Stimulated activated naive CD4-positive, alpha-beta T cell (primary cell): Measurements from ENCODE around the gene EPDR1.

Experiments
- DNase-seq, 6 experiments: peaks; one replicate each; lab custom pipeline; 2025; lab: John Stamatoyannopoulos, UW

The EPDR1 gene

DNA sequence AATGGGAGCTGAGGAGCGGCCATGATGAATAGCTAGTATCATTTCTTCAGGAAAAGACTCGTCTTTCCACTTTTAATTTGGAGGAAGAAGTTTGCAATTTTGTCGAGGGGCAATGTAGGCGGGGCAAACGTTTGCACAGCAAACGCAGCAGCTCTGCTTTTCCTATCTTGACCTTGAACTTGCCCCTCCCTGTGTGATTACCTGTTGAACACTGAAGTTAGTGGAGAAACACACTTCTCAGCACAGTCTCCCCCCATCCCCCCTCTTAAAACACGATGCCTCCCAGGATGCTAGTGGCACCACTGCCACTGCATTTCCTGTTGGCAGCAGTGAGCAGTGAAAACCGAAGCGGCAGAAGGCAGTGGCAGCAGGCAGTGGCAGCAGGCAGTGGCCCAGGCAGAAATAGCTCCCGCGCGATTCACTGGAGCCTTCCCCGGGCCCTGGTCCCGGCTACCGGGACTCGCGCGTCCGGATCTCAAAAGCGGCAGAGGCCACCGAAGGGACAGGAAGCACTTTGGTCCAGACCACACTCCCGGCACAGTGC is at the start of gene EPDR1:
EPDR1 (plus strand) TSS at position 336 of the 544 bp plus-strand sequence. CDS start 300 bp downstream, outside the sequence.
- peak in 2 of 6 experiments; percentile 8 to 20 for DNase-seq

DNA sequence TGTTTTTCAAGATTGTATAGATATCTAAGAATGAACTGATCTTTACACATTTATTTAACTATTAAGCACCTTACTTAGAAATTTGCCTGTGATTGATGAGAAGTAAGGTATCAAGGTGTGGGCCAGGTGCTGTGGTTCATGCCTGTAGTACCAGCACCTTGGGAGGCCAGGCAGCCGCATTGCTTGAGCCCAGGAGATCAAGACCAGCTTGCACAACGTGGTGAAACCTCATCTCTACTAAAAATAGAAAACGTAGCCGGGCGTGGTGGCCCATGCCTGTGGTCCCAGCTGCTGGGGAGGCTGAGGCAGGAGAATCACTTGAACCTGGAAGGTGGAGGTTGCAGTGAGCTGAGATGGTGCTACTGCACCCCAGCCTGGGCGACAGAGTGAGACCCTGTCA is 38.4 kb upstream of the EPDR1 start:
- DNase-seq, result no peak

DNA sequence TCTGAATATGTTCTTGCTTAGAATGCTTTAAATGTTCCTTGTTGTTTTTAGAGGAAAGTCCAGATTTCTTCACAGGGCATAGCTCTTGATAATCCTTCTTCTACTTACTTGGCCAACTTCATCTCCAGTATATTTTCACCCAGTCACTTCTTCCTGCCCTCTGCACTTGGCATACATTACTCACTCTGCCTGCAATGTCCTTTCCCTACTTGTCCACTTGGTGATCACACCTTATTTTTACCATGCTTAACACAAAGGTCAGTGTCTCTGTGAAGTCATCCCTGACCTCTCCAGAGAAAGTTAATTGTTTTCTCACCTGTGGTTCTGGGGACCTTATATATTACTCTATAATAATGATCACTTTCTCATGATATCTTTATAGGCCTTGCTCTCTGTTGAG is 27.1 kb upstream of the EPDR1 start:
- no peak for DNase-seq

DNA sequence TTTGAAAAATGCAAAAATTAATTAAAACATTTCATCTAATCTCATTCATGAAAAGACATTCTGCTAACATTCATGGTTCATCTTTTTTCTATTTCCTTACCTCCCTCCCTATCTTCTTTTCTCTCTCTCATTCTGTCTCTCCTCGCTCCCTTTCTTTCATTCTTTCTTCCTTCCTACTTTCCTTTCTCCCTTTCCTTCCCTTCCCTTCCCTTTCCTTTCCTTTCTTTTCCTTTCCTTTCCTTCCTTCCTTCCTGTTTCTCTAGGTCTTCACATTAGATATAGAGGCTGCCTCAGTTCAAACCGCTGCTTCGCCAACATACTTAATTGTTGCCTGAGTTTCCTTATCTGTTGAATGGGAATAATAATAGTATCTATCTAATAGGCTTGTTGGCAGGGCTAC is 25.8 kb upstream of the EPDR1 start:
- DNase-seq, result no peak

DNA sequence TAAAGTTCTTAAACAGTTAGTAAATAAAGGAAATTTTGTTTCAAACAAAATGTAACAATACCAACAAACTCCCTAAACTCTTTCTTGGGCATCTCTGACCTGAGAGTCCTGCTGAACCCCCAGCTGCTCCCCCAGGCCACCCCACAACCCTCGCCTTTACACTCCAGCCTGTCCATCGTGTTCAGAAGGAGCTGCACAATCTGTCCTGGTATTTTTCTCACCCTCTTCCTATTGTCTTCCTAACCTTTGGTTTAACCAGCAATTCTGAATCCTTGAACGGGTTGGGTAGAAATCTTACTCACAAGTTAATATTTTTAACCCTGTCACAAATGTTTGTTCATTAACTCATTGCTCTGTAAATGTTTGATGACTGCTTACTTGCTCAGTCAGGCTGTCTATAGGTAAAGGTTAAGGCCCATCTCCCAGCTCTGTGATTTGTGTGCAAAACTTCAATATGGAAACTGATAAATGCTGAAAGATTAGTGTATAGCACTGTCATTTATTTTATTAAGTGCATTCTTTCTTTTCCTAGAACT is 20.7 kb upstream of the EPDR1 start:
- DNase-seq, result no peak

DNA sequence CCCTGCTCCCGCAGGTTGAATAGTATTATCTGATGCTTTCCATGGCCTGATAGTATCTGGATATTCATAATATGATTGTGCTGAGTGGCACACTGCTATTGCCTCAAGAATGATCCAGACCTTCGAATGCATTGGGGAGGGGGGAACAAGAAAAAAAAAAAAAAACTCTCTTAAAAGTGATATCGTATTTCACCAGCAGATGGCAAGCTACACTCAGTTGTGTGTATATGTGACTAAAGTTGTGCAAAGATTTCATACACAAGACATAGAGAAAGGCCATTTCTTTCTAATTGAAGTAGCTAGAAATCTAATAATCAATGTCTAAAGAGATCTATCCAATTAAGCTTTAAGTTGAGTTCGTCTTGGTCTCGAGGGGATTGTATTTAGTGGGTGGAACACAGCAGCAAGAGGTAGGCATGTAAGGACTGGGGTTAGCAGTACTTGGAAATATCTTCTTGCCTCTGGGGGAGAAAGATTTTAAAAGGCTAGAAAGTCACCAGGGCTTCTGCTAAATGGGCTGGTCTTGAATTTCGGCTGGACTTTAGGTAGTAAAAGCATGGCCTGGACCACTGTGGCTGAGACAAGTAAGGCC is 19.1 kb upstream of the EPDR1 start:
- no peak for DNase-seq

DNA sequence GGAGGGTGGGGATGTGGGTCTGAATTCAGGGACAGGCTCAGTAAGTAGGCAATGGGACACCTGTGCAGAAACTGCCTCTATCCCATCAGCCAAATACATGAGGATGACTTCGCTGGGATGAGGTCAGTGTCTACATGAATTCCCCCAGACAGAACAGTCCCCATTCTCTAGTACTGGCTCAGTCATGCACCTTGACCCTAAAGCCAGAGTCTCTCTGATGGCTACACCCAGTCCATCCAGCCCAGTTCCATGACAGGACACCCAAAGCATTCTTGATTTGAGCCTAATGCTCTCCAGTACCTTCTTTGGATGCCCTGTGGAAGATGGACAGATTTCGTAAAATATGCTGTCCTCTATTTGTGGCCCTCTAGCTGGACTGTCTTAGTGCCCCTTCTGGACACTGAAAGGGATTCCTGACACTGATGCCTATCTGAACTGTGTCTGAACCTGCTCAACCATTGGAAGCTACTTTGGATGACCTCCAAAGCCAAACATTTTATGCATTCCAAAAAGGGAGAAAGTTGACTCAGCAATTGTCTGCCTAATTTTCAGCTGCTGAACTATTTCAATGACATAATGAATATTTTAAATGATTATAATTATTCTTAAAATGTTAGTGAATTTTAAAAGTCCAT is 18.4 kb upstream of the EPDR1 start:
- DNase-seq, result no peak

DNA sequence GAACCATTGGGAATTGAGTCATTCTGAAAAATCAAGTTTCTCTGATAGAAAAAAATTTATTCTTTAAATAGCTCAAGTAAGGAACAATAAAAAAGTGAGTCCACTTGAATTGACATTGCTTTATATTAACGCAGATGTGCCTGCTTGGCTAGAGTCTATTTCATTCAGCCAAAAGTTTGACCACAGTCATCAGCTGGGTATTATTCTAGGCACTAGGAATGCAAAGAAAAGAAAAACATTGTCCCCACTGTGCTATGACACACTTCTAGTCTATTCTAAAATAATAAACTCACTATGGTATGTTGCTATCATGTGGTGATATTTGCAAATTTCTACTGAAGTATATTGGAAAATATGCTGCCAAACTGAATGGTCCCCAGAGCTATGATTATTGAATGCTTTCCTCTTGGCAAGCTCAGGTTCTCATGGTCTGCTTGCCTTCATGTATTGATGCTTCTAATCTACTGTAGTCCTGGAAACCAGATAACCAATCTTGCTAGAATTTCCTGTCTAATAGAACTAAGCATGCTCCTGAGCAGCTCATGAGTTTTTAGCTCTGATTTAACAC is 12.1 kb upstream of the EPDR1 start:
- DNase-seq, result no peak

DNA sequence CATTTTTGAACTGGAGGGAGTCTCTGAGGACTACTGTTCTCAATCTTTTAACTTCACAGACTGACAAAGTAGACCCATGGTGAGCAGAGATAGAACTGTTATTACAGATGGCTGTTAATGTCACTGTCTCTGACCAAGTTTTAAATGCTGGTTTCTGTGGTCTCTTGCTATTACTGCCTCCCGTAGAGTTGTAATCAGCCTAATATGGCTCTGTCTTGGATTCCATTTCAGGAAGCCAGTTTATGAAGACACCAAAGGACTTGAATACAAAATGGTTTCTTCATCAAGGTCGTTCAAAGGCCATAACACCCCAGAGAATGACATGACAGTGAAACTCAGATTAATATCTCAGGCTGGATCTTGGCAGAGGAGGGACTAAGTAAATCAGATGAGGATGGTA is 7.7 kb upstream of the EPDR1 start:
- no peak for DNase-seq

DNA sequence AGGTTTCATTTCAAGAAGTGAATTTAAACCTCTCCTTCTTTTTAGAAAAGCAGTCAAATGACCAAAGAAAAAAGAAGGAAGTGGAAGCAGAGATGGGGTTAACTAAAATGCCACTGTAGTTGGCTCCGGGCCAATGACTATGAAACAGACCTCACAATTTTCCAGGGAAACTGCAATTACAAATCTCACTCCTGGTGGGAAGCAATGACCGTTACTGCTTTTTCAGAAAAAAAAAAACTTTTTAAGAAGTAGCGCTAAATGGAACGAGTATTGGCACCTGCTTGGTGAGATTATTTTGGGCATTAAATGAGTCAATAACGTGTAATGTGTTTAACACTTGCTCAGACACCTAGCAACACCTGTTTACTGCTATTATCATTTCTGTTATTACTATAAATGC is 5.0 kb upstream of the EPDR1 start:
- no peak for DNase-seq

DNA sequence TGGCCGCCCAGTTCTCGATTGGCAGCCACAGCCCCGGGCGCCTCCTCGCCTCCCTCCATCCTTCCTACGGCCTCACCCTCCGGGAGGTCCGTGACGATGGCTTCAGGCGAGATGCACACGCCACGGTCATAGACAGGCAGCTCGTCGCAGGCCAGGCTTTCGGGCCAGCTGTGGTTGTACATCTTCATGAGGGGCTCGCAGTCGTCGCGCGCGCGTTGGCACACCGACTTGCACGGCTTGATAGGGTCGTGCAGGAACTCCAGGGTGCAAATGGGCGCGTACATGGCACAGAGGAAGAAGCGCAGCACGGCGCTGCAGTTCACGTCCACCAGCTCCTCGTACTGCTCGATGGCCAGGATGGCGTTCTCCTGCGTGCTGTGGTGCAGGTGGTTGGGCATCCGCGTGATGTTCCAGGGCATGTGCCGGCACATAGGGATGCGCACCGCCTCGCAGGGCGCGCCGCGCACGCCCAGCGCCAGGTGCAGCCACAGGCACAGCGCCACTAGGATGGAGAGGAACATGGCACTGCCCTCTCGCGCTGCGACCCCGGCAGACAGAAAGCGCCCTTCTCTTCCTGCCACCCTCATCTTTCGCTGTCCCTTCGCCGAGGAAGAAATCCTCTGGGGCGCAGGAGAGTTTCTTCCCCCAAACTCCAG is 4.3 kb upstream of the EPDR1 start:
- DNase-seq, result no peak

DNA sequence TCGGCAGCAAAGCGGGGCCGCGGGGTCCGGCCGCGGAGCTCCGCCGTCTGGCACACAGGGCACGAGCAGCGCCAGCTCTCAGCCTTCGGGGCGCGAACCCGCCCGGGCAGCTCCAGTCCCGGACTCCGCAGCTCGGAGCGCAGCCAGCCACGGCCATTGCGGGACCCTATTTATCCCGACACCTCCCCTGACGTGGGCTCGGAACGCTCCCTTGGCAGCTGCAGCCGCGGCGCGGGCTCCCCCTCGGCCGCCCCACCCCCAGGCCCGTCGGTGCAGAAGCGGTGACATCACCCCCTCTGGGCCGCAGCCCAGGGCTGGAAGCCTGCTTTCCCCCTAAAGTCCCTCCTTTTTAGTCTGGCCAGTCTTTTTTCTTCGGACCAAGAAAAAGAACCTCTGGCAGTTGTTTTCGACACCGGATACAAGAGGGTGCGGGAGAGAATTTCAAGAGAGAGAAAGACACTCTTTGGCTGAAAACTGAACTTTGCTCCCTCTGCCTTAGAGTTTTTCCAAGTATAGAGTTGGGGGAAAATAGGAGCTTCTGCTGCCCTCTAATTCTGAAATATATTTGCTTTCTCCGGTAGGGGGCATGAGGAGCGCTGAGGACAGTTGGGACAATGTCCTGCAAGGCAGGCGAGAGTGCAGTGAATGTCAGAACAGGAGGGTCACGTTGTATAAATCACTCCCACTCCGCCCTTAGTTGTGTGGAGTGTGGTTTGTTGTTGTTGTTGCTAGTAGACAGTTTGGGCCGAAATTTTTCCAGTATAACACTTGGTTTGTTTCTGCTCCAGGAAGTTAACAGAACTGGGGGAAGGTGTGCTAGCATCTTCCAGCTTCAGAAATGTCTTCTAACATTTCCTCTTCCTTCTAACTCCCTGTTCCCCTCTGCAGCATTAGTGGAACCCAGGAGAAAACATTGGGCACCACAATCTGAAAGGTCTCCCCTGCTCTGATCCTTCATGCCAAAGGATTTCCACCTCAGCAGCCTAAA is 3.5 kb upstream of the EPDR1 start, which contains the start of gene SFRP4:
SFRP4 (minus strand) TSS at position 145 of the 988 bp plus-strand sequence. CDS start 280 bp downstream, outside the sequence.
- DNase-seq, result no peak

DNA sequence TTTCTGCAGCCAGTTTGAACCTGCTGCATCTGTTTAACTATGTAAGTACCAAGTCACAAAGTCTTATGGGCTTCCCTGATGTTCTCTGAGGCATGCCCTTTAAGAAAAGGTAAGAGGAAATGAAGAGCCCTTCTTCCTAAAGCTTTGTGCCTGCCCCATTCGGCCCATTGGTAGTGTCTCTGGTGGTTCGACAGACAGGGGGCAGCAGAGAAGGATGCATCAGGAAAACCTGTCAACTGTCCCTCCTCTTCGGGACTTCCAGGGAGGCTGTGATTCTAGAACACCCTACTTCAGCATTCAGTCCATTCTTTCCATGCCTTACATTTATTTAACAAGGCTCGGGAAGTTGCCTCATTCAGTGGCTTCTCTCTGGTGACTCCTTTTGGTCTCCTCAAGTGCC is 1.9 kb upstream of the EPDR1 start:
- DNase-seq, result no peak

DNA sequence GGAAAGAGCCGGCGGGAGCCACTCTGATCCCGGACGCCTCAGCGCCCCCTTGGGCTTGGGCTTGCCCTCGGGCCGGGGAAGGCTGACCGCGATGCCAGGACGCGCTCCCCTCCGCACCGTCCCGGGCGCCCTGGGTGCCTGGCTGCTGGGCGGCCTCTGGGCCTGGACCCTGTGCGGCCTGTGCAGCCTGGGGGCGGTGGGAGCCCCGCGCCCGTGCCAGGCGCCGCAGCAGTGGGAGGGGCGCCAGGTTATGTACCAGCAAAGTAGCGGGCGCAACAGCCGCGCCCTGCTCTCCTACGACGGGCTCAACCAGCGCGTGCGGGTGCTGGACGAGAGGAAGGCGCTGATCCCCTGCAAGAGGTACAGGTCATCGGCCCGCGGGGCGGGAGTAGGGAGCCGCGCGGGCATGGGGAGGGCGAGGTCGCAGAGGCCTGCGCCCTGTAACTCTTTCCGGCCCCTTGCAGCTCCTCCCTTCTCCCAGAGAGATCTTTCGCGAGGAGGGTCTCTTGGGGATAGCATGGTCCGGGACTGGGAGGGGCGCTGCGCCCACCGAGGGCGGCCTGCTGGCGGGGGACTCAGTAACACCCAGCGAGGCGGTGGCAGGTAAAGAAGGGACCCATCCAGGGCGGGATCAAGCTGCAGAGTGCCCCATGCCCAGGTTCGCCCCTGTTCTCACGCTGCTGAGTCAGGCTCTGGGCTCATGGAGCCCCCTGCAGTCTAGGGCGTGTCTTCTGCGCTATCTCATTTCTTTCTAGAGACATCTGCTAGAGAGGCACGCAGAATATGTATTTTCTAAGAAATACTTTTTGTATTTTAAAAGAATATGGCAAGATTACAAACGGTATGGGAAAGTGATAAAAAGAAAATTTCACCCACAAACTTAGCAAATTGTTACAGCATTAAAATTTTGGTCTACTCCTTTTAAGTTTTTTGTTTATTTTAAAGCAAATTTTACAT is 687 bp downstream of the EPDR1 start:
- DNase-seq, result peak in 1 of 6 experiments; percentile 13

DNA sequence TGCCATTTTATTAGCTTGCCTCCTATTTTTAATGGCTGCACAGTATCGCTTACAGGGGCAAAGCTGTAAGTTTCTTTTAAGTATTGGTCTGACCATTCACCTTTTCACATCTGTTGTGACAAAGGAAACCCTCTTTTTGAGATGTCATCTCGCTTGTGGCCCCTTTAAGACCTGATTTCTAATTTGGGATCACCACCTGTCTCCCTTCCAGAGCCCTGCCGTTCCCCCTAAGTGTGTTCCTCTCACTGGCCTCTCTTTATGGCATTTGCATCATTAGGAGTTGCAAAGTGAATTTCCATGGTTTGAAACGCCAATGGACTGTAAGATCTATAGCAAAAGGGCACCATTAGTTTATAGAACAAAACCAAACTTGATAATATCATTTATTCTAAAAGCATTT is 1.4 kb downstream of the EPDR1 start:
- DNase-seq, result no peak

DNA sequence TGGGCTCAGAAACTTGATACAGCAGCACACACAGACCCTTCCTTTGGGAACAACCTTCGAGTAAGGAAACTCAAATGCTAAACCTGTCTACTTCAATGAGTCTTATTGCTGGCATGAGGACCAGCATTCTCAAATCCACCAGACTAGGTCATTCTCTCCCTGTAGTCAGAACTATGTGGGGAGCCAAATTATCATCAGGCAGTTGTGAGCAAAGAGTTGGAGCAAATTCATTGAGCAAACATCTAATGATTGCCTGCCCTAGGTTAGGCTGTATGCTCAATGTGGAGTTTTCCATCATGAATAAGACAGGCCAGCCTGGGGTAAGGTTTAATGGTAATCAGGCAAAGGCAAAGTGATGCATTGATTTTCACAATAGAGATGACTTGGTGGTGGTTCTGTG is 3.6 kb downstream of the EPDR1 start:
- no peak for DNase-seq

DNA sequence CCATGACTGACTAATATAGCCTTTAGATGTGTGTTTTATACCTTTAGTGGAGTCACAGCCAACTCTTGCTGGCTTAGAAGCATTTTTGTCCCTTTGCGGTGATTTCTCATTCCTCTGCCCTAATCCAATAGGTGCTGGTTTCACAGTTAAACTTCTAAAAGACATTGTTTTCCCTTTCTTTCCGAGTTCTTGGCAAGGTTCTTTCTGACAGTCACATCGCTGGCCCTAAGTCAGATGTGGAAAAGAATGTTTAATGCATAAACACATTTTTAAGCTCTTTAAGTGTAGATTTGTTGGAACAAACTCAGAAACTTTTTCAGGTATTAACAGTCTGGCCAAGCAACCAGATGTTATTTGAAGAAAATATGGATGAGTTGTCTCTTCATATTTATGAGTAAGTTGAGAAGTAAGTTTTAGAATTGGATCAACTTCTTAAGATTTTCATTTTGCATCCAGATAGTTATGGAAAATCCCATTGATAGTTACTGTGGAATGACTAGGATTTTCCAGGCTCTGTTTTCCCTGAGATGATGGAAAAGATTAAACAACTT is 4.1 kb downstream of the EPDR1 start:
- no peak for DNase-seq

DNA sequence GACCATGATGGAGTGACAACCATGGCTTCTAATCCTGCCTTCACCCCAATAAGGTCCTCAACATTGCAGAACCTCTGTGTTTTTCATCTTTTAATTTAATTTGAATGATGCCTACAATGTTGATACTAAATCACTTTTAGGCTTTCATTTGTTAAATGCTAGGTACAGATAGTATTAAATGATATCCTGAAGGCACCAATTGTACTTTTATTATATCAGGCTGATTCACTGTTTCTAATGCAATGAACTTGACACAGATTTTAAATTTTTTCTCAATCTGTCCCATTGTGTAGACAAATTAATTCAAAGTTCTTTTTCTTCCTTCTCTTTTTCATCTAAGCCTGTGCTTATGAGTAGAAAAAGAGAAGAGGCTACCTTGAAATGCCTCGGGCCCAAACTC is 5.2 kb downstream of the EPDR1 start:
- DNase-seq, result no peak

DNA sequence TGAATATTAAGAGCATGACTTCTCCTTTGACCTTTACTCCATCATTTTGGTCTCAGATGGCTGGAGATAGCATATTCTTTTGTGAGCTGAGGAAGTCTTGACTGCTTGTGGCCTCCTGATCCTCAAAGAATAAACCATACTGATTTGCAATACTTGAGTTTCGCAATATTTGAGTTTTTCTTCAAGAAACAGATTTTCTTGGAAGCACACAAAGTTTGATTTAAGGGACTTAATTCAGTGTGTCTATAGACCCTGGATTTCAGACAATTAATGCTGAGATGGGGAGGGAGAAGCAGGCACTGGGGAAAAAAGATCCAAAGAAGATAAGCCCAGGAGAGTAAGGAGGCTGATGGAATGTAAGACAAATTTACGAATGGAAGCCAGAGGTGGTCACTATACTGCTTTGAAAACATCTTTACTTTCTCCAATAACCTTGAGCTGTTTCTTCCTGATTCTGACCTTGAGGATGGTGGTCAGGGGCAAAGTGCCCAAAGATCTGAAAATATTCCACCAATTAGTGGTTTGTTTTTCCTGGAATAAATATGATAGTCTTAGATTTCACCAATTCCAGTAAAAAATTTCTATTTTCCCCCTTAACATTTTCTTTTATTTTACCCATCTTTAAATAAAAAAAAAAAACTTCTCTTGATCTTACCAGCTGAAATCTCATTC is 7.5 kb downstream of the EPDR1 start:
- no peak for DNase-seq
